GM12865 (cell line): Measurements from ENCODE around the gene SNIP1.
"Not testable (repeated sequence)": the region's sequence is repeated elsewhere in the genome, so short reads cannot be mapped to it uniquely, and the experiment has no call there.

Experiments used
- DNase-seq: peaks from one replicate; pipeline ENCODE4 v3.0.0; 2010; ENCODE audit warnings: low read depth
- H3K4me3 ChIP-seq: 2 replicates; pipeline ENCODE4 v1.5.1; 2011; ENCODE audit warnings: mild to moderate bottlenecking, low read depth, low read length, control low read depth
- TF ChIP-seq, protein P1 (sequence below): IDR thresholded peaks from 2 replicates; pipeline ENCODE4 v1.5.1; 2011; ENCODE audit warnings: low read length, control low read depth, low read depth, inconsistent platforms; ENCODE audit not compliant: insufficient read depth; ENCODE audit errors: missing control alignments

The SNIP1 gene

DNA sequence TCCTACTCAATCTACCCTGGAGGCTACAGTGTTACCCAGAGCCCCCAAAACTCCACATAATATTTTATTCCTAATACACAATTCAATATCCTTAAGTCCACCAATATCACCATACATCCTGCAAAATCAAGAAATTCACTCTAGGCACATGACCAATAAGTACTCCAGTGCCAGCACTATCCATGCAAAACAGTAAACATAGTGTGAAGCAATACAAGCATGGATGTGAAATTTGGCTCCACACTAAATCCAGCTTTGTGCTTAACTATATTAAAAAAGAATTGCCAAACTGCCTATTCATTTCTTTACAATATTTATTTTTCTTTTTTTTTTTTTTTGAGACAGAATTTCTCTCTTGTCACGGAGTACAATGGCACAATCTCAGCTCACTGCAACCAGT lies 36.5 kb downstream of the SNIP1 start:
- TF ChIP-seq, protein P1, sequence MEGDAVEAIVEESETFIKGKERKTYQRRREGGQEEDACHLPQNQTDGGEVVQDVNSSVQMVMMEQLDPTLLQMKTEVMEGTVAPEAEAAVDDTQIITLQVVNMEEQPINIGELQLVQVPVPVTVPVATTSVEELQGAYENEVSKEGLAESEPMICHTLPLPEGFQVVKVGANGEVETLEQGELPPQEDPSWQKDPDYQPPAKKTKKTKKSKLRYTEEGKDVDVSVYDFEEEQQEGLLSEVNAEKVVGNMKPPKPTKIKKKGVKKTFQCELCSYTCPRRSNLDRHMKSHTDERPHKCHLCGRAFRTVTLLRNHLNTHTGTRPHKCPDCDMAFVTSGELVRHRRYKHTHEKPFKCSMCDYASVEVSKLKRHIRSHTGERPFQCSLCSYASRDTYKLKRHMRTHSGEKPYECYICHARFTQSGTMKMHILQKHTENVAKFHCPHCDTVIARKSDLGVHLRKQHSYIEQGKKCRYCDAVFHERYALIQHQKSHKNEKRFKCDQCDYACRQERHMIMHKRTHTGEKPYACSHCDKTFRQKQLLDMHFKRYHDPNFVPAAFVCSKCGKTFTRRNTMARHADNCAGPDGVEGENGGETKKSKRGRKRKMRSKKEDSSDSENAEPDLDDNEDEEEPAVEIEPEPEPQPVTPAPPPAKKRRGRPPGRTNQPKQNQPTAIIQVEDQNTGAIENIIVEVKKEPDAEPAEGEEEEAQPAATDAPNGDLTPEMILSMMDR: no peak

DNA sequence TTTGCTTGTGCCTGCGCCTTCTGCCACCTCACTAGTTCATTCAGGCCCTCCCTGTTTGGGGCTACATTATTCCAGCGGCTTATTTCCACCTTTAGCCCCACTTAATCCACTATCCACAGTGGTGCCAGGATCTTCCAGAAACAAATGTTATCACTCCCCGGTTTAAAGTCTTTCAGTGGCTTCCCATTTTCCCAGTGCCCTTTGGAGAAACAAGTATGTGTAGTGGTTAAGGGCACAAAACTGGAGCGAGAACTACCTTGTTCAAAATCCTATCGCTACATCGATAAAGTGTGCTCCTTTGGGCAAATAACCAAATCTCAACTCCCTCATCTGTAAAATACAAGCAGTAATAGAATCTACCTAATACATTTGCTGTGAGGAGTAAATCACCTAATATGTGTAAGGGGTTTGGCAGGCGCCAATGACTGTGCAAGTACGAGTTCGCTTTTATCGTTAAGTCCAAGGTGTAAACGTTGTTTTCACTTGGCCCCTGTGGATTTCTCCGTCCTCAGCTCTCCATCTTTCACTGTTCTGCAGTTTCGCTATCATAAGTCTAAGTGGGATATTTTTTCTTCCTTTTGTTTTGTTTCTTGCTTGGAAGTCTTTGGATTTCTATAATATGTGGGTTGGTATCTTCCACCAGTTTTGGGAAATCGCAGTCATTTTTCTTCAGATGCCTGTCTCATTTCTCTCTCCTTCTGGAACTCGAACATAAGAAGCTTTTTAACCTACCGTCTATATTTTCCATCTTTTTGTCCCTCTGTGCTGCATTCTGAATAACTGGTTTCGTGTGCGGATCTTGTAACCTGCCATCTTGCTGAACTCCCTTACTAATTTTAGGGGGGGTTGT lies 38.7 kb downstream of the SNIP1 start:
- DNase-seq: no peak
- TF ChIP-seq, protein P1: no peak
- H3K4me3 ChIP-seq: peak overlapping the region; percentile 85

More for the DNA sequence above, 36.5 kb downstream of the SNIP1 start:
- H3K4me3 ChIP-seq: no peak overlapping the region
- DNase-seq: no peak

DNA sequence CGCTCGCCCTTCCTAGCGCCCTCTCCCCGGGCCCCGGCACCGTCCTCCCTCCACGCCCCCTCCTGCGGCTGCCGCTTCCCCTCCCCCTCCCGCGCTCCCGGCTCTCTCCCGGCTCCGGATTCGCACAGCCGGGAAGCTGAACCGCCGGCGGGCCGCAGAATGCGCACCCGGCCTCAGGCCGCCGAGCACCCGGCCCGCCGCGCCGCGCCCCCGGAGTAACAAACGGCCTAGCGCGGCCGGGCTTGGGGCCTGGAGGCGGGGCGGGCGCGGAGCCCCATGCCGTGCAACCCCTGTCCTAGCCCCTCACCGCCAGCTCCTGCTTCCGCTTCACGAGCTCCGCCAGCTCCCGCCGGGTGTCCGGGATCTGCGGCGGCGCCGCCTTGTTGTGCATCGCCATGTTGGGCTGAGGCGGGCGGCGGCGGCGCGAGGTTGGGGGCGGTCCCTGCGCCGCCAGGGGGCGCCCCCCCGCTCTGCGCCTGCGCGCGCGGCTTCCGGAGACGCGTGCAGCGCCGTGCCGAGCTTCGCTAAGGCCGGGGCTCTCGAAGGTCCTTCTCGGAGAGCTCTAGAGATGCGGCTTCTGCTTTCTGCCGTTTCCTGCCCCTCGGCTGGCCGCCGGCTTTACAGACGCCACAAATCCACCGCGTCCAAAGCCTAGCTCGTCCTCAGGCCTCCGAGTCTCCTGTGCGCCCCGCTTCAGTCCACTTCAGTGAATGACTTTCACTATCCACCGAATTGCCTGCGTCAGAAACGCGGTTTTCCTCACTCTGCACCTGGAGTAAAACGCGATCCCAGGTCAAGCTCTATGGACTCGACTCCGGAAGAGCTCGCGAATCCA lies 39.5 kb downstream of the SNIP1 start, which contains the start of gene MEAF6:
Gene MEAF6, minus strand, starts transcription at position 417 of the 835 bp plus-strand sequence. Its CDS starts 20 bp downstream, at position 397.
- peak; percentile 91 for DNase-seq
- TF ChIP-seq, protein P1: peak; percentile 79
- H3K4me3 ChIP-seq: peak within 1 kb of the TSS; percentile 85

DNA sequence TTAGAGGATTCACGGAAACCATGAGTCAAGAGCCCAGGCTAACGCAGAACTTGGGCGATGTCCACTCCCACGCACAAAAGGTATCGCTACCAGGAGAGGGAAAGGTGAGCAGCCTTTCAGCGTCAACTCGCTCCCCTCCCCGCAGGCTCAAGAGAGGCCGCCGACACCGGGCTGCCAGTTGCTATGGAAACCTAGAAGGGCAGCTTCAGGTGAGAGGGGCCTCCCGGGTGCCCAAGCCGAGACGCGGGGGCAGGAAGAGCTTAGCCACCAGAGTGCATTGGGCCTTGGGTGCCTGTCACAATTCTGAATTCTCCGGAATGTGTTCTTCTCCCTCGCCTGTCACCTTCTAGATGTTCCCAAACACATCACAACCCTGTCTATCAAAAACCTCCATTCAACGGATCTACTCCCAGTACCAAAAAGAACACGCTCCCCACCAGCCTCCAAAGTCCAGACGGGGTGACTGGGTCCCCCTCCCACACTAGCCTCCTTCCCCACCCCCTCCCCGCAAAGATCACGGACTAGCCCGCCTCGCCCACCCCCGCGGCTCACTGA lies 40.2 kb downstream of the SNIP1 start:
- H3K4me3 ChIP-seq: peak overlapping the region; percentile 85
- peak; percentile 68 for DNase-seq
- TF ChIP-seq, protein P1: no peak

DNA sequence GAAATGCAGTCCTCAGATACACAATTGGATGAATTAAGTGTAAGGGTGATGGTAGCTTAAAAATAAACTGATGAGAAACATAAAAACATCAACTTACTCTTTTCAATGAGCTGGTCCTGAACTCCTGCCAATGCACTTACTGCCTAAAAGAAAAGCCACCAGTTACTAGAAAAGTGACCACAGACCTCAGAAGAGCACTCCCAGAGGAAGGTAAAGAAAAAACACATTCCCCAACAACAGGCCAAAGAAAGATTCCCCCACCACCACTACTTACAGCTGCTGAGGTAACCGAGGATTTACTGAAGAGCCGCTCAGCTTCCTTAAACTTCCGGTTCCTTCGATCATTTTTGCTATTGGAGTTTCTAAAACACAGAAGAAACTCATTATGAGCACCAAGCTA lies 44.9 kb downstream of the SNIP1 start:
- peak; percentile 40 for DNase-seq
- TF ChIP-seq, protein P1: peak; percentile 16
- H3K4me3 ChIP-seq: no peak overlapping the region

DNA sequence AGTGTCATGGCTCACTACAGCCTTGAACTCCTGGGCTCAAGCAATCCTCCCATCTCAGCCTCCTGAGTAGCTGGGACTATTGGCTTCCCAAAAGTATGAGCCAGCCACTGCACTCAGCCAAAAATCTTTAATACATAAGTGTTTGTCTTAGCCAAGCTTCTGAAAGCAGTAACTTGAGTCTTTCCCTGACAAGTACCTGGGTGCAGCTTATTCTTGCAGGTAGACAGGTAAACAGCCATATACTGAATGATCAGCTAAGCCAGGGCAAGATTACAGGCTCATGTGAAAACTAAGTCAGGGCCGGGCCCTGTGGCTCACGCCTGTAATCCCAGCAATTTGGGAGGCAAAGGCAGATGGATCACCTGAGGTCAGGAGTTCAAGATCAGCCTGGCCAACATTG lies 47.4 kb downstream of the SNIP1 start:
- H3K4me3 ChIP-seq: no peak overlapping the region
- DNase-seq: no peak
- TF ChIP-seq, protein P1: no peak

DNA sequence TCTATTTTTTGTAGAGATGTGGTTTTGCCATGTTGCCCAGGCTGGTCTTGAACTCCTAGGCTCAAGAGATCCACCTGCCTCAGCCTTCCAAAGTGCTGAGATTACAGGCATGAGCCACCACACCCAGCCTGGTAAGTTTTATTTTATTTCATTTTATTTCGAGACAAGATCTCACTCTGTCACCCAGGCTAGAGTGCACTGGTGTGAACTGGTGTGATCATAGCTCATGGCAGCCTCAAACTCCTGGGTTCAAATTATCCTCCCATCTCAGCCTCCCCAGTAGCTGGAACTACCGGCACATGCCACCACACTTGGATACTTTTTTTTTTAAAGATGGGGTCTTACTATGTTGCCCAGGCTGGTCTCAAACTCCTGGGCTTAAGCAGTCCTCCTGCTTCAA lies 51.3 kb downstream of the SNIP1 start:
- not testable (repeated sequence) for H3K4me3 ChIP-seq, DNase-seq
